ENCODE measurements around the gene SRP68.

Gene SRP68

GRCh38 chr17:75995385-75995925 lies 76.9 kb downstream of the SRP68 start:
- peaks cover 7% of the 10 kb centered on the region; the same call in 1 of the 2 replicates for H3K36me3 ChIP-seq (ENCODE audit: insufficient read depth, low read length)
- H3F3A ChIP-seq (ENCODE audit: insufficient read depth, low read length): no peaks in the 10 kb centered on the region
- H2AFZ ChIP-seq (ENCODE audit: low read length): no peak overlapping the region
- H3K4me3 ChIP-seq (ENCODE audit: low read depth, low read length, poor library complexity, severe bottlenecking): no peak overlapping the region
- no peaks in the 10 kb centered on the region for H3K9me2 ChIP-seq (ENCODE audit: low read depth, low read length)
- H3K4me1 ChIP-seq (ENCODE audit: insufficient read depth, low read length, severe bottlenecking): peaks cover 18% of the 10 kb centered on the region
- no peak overlapping the region for H3K9ac ChIP-seq (ENCODE audit: low read length)
- no peak for TF ChIP-seq EZH2 (IDR thresholded peaks at IDR 0.05; ENCODE audit: borderline replicate concordance, low read length)
- TF ChIP-seq CTCF (IDR thresholded peaks at IDR 0.05; ENCODE audit: low read length): no peak
- no peaks in the 10 kb centered on the region for H3K79me2 ChIP-seq (ENCODE audit: insufficient read depth, low read length)
- H4K20me1 ChIP-seq (ENCODE audit: insufficient read depth, low read length): no peaks in the 10 kb centered on the region
- no peak overlapping the region for H3K27ac ChIP-seq (ENCODE audit: low read depth, low read length, poor library complexity, severe bottlenecking)
- H3K9me3 ChIP-seq (ENCODE audit: low read length): no peaks in the 10 kb centered on the region
- no peak overlapping the region for H3K4me2 ChIP-seq (ENCODE audit: low read length)
- H3K27me3 ChIP-seq (ENCODE audit: insufficient read depth, low read length): no peaks in the 10 kb centered on the region

GRCh38 chr17:75994802-75995370 lies 77.4 kb downstream of the SRP68 start:
- no peaks in the 10 kb centered on the region for H3K9me3 ChIP-seq (ENCODE audit: low read length)
- no peak overlapping the region for H3K27ac ChIP-seq (ENCODE audit: low read depth, low read length, poor library complexity, severe bottlenecking)
- H3K36me3 ChIP-seq (ENCODE audit: insufficient read depth, low read length): peaks cover 7% of the 10 kb centered on the region; the same call in 1 of the 2 replicates
- H3K4me1 ChIP-seq (ENCODE audit: insufficient read depth, low read length, severe bottlenecking): peaks cover 14% of the 10 kb centered on the region
- H3F3A ChIP-seq (ENCODE audit: insufficient read depth, low read length): no peaks in the 10 kb centered on the region
- H2AFZ ChIP-seq (ENCODE audit: low read length): no peak overlapping the region
- no peaks in the 10 kb centered on the region for H3K9me2 ChIP-seq (ENCODE audit: low read depth, low read length)
- TF ChIP-seq CTCF (IDR thresholded peaks at IDR 0.05; ENCODE audit: low read length) (no peak), EZH2 (IDR thresholded peaks at IDR 0.05; ENCODE audit: borderline replicate concordance, low read length) (no peak)
- no peaks in the 10 kb centered on the region for H3K27me3 ChIP-seq (ENCODE audit: insufficient read depth, low read length)
- no peaks in the 10 kb centered on the region for H4K20me1 ChIP-seq (ENCODE audit: insufficient read depth, low read length)
- H3K79me2 ChIP-seq (ENCODE audit: insufficient read depth, low read length): no peaks in the 10 kb centered on the region
- H3K4me2 ChIP-seq (ENCODE audit: low read length): no peak overlapping the region
- H3K9ac ChIP-seq (ENCODE audit: low read length): no peak overlapping the region
- H3K4me3 ChIP-seq (ENCODE audit: low read depth, low read length, poor library complexity, severe bottlenecking): no peak overlapping the region

- Histone ChIP-seq H3K36me3 (ENCODE audit: insufficient read depth, low read length) (peaks cover 7% of the 10 kb centered on the region; the same call in 1 of the 2 replicates), H3K27ac (ENCODE audit: low read depth, low read length, poor library complexity, severe bottlenecking) (no peak overlapping the region), H3K9me3 (ENCODE audit: low read length) (no peaks in the 10 kb centered on the region), H3K4me1 (ENCODE audit: insufficient read depth, low read length, severe bottlenecking) (peaks cover 8% of the 10 kb centered on the region), H3K4me2 (ENCODE audit: low read length) (no peak overlapping the region), H4K20me1 (ENCODE audit: insufficient read depth, low read length) (no peaks in the 10 kb centered on the region), H2AFZ (ENCODE audit: low read length) (no peak overlapping the region), H3F3A (ENCODE audit: insufficient read depth, low read length) (no peaks in the 10 kb centered on the region), H3K27me3 (ENCODE audit: insufficient read depth, low read length) (no peaks in the 10 kb centered on the region), H3K79me2 (ENCODE audit: insufficient read depth, low read length) (no peaks in the 10 kb centered on the region), H3K9me2 (ENCODE audit: low read depth, low read length) (no peaks in the 10 kb centered on the region), H3K4me3 (ENCODE audit: low read depth, low read length, poor library complexity, severe bottlenecking) (no peak overlapping the region), H3K9ac (ENCODE audit: low read length) (no peak overlapping the region)
- no peak for TF ChIP-seq EZH2 (IDR thresholded peaks at IDR 0.05; ENCODE audit: borderline replicate concordance, low read length)
- no peak for TF ChIP-seq CTCF (IDR thresholded peaks at IDR 0.05; ENCODE audit: low read length)
These were observed 80.9 kb downstream of the SRP68 start for GRCh38 chr17:75991396-75991795.
